Ishikawa (cell line): ENCODE measurements around the gene GAP43.

ENCODE experiments used
- CEBPB ChIP-seq: IDR thresholded peaks from 2 replicates; pipeline ENCODE4 v1.6.1; 2012
- CREB1 ChIP-seq: IDR thresholded peaks from 2 replicates; pipeline ENCODE4 v1.6.1; 2012; ENCODE audit warnings: low read depth
- EGR1 ChIP-seq: IDR thresholded peaks from 2 replicates; pipeline ENCODE4 v1.6.1; 2012
- EP300 ChIP-seq: IDR thresholded peaks from 2 replicates; pipeline ENCODE4 v1.6.1; 2012; ENCODE audit warnings: borderline replicate concordance
- FOXM1 ChIP-seq: IDR thresholded peaks from 2 replicates; pipeline ENCODE4 v1.6.1; 2012; ENCODE audit warnings: low read depth, borderline replicate concordance
- NFIC ChIP-seq: IDR thresholded peaks from 2 replicates; pipeline ENCODE4 v1.6.1; 2012
- RAD21 ChIP-seq: IDR thresholded peaks from 2 replicates; pipeline ENCODE4 v1.6.1; 2012; ENCODE audit warnings: low read depth
- REST ChIP-seq: IDR thresholded peaks from 2 replicates; pipeline ENCODE4 v1.6.1; 2012; ENCODE audit warnings: low read depth, mild to moderate bottlenecking
- TAF1 ChIP-seq: IDR thresholded peaks from 2 replicates; pipeline ENCODE4 v1.6.1; 2012; ENCODE audit warnings: low read depth, mild to moderate bottlenecking
- TCF12 ChIP-seq: IDR thresholded peaks from 2 replicates; pipeline ENCODE4 v1.6.1; 2012; ENCODE audit warnings: low read depth
- TEAD4 ChIP-seq: IDR thresholded peaks from 2 replicates; pipeline ENCODE4 v1.6.1; 2012
- USF1 ChIP-seq: IDR thresholded peaks from 2 replicates; pipeline ENCODE4 v1.6.1; 2012
- YY1 ChIP-seq: IDR thresholded peaks from 2 replicates; pipeline ENCODE4 v1.6.1; 2012; ENCODE audit warnings: low read depth
- ZBTB7A ChIP-seq: IDR thresholded peaks from 2 replicates; pipeline ENCODE4 v1.6.1; 2012; ENCODE audit warnings: low read depth
- TF ChIP-seq, protein P1 (sequence below): IDR thresholded peaks from 2 replicates; pipeline ENCODE4 v1.6.1; 2012

The GAP43 gene

DNA sequence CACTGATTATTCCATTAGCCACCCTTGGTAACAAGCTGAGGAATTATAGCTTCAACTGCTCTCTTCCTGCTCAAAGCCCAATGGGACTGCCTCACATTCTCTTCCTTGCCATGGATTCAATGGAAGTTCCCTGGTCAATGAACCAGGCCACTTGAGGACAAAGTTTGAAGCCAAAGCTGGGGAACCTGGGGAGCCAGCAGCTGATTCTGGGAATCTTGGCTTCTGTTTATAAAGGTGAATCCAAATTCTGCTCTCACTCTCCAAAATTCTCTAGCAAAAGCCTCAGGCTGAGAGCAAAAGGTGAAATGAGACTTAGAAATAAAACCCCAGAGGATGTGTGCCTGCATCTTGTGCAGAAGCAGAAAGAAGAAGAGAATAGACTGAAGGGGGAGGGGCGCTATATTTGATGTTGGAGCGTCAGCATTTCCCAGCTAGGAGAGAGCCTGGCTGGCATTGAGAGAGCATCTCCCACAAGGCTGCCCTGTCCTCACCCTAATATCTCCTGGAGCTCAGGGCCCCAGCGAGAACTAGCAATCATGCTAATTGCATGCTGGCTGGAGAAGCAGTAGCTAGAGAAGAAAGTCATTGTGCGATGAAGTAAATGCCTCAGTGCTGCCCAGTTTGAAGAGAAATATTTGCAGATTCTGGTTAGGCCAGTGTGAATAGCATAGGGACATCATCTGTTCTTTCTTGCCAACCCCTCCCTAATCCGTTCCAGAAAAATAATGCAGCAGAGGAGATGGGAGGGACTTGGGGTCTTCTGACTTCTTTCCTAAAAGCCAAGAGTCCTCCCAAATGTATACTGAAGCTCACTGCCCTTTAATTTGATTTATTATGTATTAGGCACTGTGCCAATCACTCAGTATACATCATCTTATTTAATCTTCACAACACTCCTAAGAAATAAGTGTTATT is 34.9 kb upstream of the GAP43 start:
- TF ChIP-seq TEAD4 = no peak

DNA sequence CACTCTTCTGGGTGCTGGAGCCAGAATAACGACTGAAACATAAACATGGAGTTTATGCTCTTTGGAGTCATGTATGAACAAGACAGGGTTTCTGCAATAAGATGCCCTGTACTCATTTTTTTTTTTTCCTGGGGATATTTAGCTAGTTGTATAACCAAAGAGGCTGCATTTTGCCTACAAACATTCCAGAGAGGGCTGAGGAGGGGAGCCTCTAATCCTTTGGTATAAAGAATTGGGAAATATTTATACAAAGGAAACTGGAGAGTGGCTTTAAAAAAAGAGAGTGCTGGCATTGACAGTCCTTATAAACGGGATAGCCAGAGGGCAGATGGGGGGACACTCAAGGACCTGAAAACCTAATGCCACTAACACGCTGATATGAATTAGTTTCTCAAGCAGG is 32.4 kb upstream of the GAP43 start:
- no peak for TF ChIP-seq USF1
- no peak for TF ChIP-seq YY1
- no peak for TF ChIP-seq EP300
- no peak for TF ChIP-seq TEAD4
- TF ChIP-seq FOXM1 = no peak
- no peak for TF ChIP-seq REST
- TF ChIP-seq NFIC = no peak
- TF ChIP-seq RAD21 = no peak
- TF ChIP-seq CREB1 = no peak
- TF ChIP-seq CEBPB = no peak
- no peak for TF ChIP-seq EGR1
- no peak for TF ChIP-seq ZBTB7A
- TF ChIP-seq, protein P1, sequence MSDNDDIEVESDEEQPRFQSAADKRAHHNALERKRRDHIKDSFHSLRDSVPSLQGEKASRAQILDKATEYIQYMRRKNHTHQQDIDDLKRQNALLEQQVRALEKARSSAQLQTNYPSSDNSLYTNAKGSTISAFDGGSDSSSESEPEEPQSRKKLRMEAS = no peak
- no peak for TF ChIP-seq TCF12
- TF ChIP-seq TAF1 = no peak

- TF ChIP-seq RAD21 (no peak), REST (no peak), FOXM1 (no peak), ZBTB7A (no peak), TAF1 (no peak), NFIC (no peak), EGR1 (no peak), TEAD4 (no peak), CEBPB (no peak), YY1 (no peak), CREB1 (no peak), TCF12 (no peak), EP300 (no peak), USF1 (no peak)
- TF ChIP-seq, protein P1 = no peak
Measured at GRCh38 chr3:115595611-115596275, 27.6 kb upstream of the GAP43 start.

DNA sequence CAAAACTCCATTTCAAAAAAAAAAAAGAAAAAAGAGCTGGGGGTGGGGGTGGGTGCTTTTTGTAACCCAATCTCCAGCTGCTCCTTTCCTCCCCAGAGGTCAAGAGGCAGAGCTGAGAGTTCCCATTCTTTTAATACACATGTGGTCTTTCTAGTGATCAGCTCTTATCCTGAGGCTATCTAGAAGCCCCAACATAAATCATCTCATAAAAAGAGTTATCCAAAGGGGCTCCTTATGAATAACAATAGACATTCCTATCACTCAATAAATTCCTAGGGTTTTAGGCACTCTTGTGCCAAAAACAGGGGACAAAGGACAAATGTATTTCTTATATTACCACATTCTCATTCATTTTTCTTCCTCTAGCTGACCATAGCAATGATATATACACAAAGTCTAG is 25.1 kb upstream of the GAP43 start:
- TF ChIP-seq EGR1 (no peak), NFIC (no peak), EP300 (no peak)

DNA sequence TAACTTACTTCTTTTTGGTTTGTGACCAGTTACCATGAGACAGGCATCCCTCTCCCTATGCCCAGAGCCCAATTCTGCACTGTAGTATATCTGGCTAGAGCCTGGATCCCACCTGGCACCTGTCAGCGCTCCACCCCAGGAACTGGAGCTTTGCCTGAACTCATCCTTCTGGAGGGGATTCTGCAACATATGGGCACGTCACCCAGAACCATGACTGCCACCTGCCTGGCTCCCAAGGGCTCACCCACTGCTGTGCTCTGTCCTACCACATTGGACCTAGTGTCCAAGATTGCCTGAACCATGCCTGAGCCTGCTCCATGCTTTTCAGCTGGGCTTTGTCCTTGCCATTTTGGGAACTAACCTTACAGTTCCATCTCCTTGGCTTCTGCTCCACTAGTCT is 21.1 kb upstream of the GAP43 start:
- TF ChIP-seq CEBPB (no peak), REST (no peak), RAD21 (no peak), TAF1 (no peak), FOXM1 (no peak), TEAD4 (no peak), YY1 (no peak), ZBTB7A (no peak), TCF12 (no peak), USF1 (no peak), NFIC (no peak), CREB1 (no peak), EGR1 (no peak), EP300 (no peak)
- TF ChIP-seq, protein P1 = no peak
